ENCODE data around the gene ETFA. TPM values are rescaled to one million over a fixed set of nuclear protein-coding genes. Genes with fewer than 3 reads are reported as not detected.

Gene ETFA
- total and polyA plus RNA-seq, 10 of the 15 experiments (the other 5 are each of a cell fraction or from before 2014, with no cell fraction given): 114 to 331 (median 152) TPM

DNA sequence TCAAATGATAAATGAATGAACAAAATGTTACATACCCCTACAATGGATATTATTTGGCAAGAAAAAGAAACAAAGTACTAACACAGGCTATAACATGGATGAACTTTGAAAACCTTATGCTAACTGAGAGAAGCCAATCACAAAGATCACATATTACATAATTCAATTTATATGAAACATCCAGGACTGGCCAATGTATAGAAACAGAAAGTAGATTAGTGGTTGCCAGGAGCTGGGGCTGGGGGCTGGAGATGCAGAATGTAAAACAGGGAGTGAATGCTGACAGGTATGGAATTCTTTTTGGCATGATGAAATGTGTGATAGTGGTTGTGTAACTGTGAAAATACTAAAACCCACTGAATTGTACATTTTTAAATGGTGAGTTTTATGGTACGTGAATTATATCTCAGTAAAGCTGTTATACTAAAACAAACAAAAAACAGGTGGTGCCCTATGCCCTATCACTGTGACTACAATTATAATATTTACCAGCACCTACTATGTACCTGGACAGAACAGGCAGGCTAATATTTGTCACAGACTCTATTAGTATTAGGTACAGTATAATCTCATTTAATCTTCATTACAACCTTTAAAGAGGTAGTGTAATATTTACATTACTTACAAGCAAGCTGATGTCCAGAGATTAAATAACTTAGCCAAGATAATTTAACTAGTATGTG is 90.0 kb downstream of the ETFA start:
- DNase-seq (ENCODE audit: low read depth, low spot score) (no peak), FAIRE-seq (no peak), ATAC-seq (no peak)
- RAD21 ChIA-PET (ENCODE audit: unreplicated experiment): interaction anchor here (0.7 kb wide), 1 partner anchor 30 kb away, joined by 3 read pairs; no protein-coding TSS in a partner anchor
- in situ Hi-C loops (cut with MboI): no loop called here
- BruUV-seq (replicated peaks): no TSS peak
- Histone ChIP-seq H3K27me3 (replicated peaks in 1 of 2; ENCODE audit: control insufficient read depth in 2 of 2, insufficient read depth in 2 of 2, low read length in 1 of 2) (no peaks in the 10 kb centered on the region), H3K4me2 (ENCODE audit: control insufficient read depth, insufficient read depth) (no peak overlapping the region), H3K4me3 (no peak overlapping the region), H3K27ac (ENCODE audit: control insufficient read depth, insufficient read depth) (no peak overlapping the region), H3K36me3 (ENCODE audit: control insufficient read depth in 2 of 2, insufficient read depth in 2 of 2, low read length in 1 of 2) (peaks cover 0 to 28% of the 10 kb centered on the region in 2 experiments; a peak in 2 of 4 replicates), H4K20me1 (ENCODE audit: control insufficient read depth, insufficient read depth) (no peaks in the 10 kb centered on the region), H3K4me1 (ENCODE audit: control insufficient read depth, insufficient read depth, low read length) (peaks cover 19% of the 10 kb centered on the region), H3K79me2 (ENCODE audit: control insufficient read depth, insufficient read depth, low read length) (no peaks in the 10 kb centered on the region), H2AFZ (ENCODE audit: control insufficient read depth, low read depth, low read length) (no peak overlapping the region), H3K9me3 (replicated peaks; ENCODE audit: control insufficient read depth, insufficient read depth, low read length) (peaks cover 2% of the 10 kb centered on the region; the same call in 2 of the 3 replicates), H3K9ac (ENCODE audit: control insufficient read depth, insufficient read depth, low read length) (no peak overlapping the region)
- CTCF ChIA-PET: interaction anchor here (1.1 to 1.4 kb wide), 3 partner anchors 11 to 30 kb away, joined by 3 read pairs; no protein-coding TSS in a partner anchor
- 96% methylated on average over 1 of the region's 1 CpG for WGBS (ENCODE audit: insufficient coverage, insufficient replicate concordance, low lambda C conversion rate, missing lambda C conversion rate)
- SMC1A ChIA-PET (ENCODE audit: uncharacterized antibody, unreplicated experiment): interaction anchor here (1.0 kb wide), 1 partner anchor 10 kb away, joined by 4 read pairs; no protein-coding TSS in a partner anchor
- intact Hi-C loops (cut with micrococcal nuclease; ENCODE audit: unreplicated experiment): no loop called here
- POLR2A ChIA-PET: no interaction called here
- TF ChIP-seq, protein P1, sequence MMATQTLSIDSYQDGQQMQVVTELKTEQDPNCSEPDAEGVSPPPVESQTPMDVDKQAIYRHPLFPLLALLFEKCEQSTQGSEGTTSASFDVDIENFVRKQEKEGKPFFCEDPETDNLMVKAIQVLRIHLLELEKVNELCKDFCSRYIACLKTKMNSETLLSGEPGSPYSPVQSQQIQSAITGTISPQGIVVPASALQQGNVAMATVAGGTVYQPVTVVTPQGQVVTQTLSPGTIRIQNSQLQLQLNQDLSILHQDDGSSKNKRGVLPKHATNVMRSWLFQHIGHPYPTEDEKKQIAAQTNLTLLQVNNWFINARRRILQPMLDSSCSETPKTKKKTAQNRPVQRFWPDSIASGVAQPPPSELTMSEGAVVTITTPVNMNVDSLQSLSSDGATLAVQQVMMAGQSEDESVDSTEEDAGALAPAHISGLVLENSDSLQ (IDR thresholded peaks at IDR 0.05): no peak
- TF ChIP-seq GABPA (IDR thresholded peaks at IDR 0.05; ENCODE audit: low read depth) (no peak), RCOR1 (conservative IDR thresholded peaks at IDR 0.05; ENCODE audit: low read depth, low read length) (no peak), MTA3 (IDR thresholded peaks at IDR 0.05; ENCODE audit: borderline replicate concordance, low read length) (no peak), ESRRA (IDR thresholded peaks at IDR 0.05; ENCODE audit: low read length) (no peak), BCL11A (IDR thresholded peaks at IDR 0.05; ENCODE audit: low read depth, low read length) (no peak)
- TF ChIP-seq, protein P2, sequence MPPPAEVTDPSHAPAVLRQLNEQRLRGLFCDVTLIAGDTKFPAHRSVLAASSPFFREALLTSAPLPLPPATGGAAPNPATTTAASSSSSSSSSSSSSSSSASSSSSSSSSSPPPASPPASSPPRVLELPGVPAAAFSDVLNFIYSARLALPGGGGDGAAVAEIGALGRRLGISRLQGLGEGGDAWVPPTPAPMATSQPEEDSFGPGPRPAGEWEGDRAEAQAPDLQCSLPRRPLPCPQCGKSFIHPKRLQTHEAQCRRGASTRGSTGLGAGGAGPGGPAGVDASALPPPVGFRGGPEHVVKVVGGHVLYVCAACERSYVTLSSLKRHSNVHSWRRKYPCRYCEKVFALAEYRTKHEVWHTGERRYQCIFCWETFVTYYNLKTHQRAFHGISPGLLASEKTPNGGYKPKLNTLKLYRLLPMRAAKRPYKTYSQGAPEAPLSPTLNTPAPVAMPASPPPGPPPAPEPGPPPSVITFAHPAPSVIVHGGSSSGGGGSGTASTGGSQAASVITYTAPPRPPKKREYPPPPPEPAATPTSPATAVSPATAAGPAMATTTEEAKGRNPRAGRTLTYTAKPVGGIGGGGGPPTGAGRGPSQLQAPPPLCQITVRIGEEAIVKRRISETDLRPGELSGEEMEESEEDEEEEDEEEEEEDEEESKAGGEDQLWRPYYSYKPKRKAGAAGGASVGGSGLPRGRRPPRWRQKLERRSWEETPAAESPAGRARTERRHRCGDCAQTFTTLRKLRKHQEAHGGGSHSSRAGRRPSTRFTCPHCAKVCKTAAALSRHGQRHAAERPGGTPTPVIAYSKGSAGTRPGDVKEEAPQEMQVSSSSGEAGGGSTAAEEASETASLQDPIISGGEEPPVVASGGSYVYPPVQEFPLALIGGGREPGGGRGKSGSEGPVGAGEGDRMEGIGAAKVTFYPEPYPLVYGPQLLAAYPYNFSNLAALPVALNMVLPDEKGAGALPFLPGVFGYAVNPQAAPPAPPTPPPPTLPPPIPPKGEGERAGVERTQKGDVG (CRISPR knock-in tag; IDR thresholded peaks at IDR 0.05): no peak
- TF ChIP-seq, protein P3, sequence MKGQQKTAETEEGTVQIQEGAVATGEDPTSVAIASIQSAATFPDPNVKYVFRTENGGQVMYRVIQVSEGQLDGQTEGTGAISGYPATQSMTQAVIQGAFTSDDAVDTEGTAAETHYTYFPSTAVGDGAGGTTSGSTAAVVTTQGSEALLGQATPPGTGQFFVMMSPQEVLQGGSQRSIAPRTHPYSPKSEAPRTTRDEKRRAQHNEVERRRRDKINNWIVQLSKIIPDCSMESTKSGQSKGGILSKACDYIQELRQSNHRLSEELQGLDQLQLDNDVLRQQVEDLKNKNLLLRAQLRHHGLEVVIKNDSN (IDR thresholded peaks at IDR 0.05; ENCODE audit: borderline replicate concordance, extremely low read length, insufficient read depth, low read depth, low read length): no peak
- TF ChIP-seq, protein P4, sequence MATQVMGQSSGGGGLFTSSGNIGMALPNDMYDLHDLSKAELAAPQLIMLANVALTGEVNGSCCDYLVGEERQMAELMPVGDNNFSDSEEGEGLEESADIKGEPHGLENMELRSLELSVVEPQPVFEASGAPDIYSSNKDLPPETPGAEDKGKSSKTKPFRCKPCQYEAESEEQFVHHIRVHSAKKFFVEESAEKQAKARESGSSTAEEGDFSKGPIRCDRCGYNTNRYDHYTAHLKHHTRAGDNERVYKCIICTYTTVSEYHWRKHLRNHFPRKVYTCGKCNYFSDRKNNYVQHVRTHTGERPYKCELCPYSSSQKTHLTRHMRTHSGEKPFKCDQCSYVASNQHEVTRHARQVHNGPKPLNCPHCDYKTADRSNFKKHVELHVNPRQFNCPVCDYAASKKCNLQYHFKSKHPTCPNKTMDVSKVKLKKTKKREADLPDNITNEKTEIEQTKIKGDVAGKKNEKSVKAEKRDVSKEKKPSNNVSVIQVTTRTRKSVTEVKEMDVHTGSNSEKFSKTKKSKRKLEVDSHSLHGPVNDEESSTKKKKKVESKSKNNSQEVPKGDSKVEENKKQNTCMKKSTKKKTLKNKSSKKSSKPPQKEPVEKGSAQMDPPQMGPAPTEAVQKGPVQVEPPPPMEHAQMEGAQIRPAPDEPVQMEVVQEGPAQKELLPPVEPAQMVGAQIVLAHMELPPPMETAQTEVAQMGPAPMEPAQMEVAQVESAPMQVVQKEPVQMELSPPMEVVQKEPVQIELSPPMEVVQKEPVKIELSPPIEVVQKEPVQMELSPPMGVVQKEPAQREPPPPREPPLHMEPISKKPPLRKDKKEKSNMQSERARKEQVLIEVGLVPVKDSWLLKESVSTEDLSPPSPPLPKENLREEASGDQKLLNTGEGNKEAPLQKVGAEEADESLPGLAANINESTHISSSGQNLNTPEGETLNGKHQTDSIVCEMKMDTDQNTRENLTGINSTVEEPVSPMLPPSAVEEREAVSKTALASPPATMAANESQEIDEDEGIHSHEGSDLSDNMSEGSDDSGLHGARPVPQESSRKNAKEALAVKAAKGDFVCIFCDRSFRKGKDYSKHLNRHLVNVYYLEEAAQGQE (IDR thresholded peaks at IDR 0.05; ENCODE audit: low read depth, low read length): no peak

Data from GM12878 (cell line).